Measurements from ENCODE around the gene IFT122.

DNA sequence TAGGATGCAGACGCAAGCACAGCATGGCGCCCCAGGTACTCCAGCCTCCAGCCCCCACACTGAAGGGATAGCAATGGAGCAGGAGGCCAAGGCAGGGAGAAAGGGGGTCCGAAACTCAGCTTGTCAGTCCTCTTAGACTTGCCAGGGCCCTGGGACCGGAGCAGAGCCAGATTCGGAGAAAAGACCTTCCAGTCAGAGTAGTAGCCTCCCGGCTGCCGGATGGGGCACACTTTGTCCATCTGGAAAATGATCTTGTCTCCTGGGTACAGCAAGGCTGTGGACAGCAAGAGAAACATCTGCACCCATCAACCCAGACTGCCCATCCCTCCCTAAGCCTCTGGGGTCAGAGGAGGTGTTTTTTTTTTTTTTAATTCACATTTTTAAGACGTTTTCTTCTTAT is 35.9 kb upstream of the IFT122 start:
- TF ChIP-seq, protein P1, sequence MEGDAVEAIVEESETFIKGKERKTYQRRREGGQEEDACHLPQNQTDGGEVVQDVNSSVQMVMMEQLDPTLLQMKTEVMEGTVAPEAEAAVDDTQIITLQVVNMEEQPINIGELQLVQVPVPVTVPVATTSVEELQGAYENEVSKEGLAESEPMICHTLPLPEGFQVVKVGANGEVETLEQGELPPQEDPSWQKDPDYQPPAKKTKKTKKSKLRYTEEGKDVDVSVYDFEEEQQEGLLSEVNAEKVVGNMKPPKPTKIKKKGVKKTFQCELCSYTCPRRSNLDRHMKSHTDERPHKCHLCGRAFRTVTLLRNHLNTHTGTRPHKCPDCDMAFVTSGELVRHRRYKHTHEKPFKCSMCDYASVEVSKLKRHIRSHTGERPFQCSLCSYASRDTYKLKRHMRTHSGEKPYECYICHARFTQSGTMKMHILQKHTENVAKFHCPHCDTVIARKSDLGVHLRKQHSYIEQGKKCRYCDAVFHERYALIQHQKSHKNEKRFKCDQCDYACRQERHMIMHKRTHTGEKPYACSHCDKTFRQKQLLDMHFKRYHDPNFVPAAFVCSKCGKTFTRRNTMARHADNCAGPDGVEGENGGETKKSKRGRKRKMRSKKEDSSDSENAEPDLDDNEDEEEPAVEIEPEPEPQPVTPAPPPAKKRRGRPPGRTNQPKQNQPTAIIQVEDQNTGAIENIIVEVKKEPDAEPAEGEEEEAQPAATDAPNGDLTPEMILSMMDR (conservative IDR thresholded peaks at IDR 0.05; ENCODE audit: low read depth, low read length): no peak
- no peak for TF ChIP-seq MAFK (IDR thresholded peaks at IDR 0.05; ENCODE audit: low read depth, low read length)
- TF ChIP-seq RFX5 (IDR thresholded peaks at IDR 0.05; ENCODE audit: low read depth, low read length): no peak
- TF ChIP-seq POLR2A (IDR thresholded peaks at IDR 0.05; ENCODE audit: low read depth, low read length): no peak
- TF ChIP-seq RCOR1 (IDR thresholded peaks at IDR 0.05; ENCODE audit: insufficient replicate concordance, low read length): no peak

All from IMR-90 (cell line).